Measurements from ENCODE around the gene SDHAF2.

DNA sequence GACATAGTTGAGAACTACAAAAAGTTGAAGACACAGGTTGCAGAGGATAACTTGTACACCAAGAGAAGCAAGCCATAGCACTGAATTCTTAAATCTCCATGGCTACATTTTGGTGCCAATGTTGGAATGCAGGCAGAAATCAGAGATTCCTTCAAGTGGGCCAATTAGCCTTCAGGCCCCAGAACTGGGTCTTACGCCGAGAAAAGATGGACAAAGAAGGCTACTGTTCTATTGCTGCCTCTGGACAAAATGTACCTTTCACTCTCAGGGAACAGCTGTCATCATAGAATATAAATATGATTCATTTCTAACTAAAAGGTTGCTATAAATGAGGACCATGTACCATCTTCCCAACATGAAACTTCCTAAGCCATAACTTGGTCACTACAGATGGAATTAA is 23.9 kb upstream of the SDHAF2 start:
- TF ChIP-seq, protein P1, sequence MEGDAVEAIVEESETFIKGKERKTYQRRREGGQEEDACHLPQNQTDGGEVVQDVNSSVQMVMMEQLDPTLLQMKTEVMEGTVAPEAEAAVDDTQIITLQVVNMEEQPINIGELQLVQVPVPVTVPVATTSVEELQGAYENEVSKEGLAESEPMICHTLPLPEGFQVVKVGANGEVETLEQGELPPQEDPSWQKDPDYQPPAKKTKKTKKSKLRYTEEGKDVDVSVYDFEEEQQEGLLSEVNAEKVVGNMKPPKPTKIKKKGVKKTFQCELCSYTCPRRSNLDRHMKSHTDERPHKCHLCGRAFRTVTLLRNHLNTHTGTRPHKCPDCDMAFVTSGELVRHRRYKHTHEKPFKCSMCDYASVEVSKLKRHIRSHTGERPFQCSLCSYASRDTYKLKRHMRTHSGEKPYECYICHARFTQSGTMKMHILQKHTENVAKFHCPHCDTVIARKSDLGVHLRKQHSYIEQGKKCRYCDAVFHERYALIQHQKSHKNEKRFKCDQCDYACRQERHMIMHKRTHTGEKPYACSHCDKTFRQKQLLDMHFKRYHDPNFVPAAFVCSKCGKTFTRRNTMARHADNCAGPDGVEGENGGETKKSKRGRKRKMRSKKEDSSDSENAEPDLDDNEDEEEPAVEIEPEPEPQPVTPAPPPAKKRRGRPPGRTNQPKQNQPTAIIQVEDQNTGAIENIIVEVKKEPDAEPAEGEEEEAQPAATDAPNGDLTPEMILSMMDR (IDR thresholded peaks at IDR 0.05 in 2 of 3, conservative IDR thresholded peaks at IDR 0.05 in 1 of 3; ENCODE audit: borderline replicate concordance in 1 of 3, insufficient read depth in 1 of 3, low read depth in 2 of 3, low read length in 2 of 3) = no peak
- TF ChIP-seq POLR2A (IDR thresholded peaks at IDR 0.05; ENCODE audit: borderline replicate concordance, extremely low read depth, insufficient read depth, insufficient read length) (no peak), RAD21 (IDR thresholded peaks at IDR 0.05; ENCODE audit: low read depth) (no peak), YY1 (IDR thresholded peaks at IDR 0.05; ENCODE audit: extremely low read depth, insufficient replicate concordance, low read depth, low read length) (no peak), TCF7L2 (IDR thresholded peaks at IDR 0.05; ENCODE audit: borderline replicate concordance, extremely low read depth, insufficient read depth, insufficient read length) (no peak), JUND (IDR thresholded peaks at IDR 0.05) (no peak), CEBPB (IDR thresholded peaks at IDR 0.05; ENCODE audit: low read depth) (no peak), FOSL1 (IDR thresholded peaks at IDR 0.05; ENCODE audit: low read depth) (no peak), ZNF274 (IDR thresholded peaks at IDR 0.05; ENCODE audit: low read depth, low read length) (no peak)
- TF ChIP-seq, protein P2, sequence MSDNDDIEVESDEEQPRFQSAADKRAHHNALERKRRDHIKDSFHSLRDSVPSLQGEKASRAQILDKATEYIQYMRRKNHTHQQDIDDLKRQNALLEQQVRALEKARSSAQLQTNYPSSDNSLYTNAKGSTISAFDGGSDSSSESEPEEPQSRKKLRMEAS (IDR thresholded peaks at IDR 0.05) = no peak
